Stimulated activated CD4-positive, alpha-beta T cell treated with anti-CD3 and anti-CD28 coated beads, Interleukin-1b, Interleukin-23, amount 100 ng/mL, for 48 hours (primary cell): ENCODE data around the gene EYS.
"Not testable (repeated sequence)": the region's sequence is repeated elsewhere in the genome, so short reads cannot be mapped to it uniquely, and the experiment has no call there.

Experiments used
- DNase-seq: peaks from one replicate; pipeline ENCODE4 v3.0.0-alpha.2; 2020

EYS gene

DNA sequence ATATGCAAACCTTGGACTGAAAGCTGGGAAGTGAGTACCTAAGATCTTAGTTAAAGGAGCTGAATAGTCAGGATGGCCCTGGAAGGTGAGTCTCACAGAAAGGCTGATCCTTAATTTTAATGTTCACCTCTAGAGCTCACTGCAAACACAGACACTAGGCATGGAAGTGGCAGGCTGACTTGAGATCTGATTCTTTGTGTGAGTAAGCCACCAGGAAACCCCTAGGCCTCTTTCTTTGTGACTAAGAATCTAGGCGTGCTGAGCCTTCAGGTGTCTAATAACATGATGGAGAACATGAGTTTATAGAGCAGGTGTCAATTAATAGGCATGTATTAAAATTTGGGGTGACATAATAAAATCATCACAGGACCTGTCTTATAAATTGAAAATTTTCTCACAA lies 642.2 kb downstream of the EYS start:
- no peak for DNase-seq

GRCh38 chr6:65059568-65059967 lies 647.5 kb downstream of the EYS start:
- no peak for DNase-seq

DNA sequence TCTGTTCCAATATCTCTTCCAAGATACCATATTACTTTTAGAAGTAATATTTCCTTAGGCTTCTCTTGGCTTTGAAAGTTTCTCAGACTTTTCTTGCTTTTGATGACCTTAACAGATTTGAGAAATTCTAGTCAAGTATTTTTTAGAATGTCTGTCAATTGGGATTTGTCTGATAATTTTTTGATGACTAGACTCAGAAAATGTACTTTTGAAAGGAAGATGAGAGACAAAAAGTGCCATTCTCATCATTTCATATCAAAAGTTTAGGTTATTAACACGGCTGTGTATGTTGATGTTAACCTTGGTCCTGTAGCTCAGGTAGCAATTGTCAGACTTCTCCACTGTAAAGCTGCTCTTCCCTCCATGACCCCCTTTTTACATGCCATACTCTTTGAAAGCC lies 651.5 kb downstream of the EYS start:
- DNase-seq, result no peak

DNA sequence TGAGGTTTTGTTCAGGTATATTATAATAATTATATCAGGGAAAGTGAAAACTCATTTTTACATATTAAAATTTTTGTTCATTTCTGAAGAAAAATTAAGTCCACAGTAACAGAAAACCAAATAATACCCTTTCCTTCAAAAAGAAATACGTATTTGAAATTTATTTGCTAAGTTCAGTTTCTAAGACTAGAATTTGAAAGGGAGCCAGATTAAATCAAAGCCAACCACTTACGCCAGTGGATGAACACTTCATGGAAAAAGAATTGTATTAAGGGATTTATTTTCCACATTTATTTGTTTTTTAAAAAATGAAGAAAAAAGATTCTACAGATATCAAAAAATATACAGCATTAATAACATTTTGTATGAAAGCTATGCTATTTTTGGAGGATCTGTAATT lies 654.4 kb downstream of the EYS start:
- no peak for DNase-seq

GRCh38 chr6:65045801-65046200 lies 661.2 kb downstream of the EYS start:
- DNase-seq, result no peak

DNA sequence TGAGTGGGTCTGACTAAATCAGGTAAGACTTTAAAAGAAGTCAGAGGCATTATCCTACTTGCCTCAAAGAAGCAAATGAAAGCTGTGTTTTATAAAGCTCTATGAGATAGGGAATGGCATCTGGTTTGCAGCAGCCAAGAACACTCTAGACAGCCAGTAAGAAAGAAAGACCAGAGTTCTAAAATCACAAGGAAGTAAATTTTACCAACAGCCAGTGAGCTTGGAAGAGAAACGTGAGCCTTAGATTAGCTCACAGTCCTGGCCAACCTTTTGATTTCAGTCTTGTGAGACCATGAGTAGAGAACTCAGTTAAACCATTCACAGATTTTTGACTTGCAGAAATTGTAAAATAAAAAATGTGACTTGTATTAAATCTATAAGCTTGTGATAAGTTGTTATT lies 693.0 kb downstream of the EYS start:
- DNase-seq, result no peak

DNA sequence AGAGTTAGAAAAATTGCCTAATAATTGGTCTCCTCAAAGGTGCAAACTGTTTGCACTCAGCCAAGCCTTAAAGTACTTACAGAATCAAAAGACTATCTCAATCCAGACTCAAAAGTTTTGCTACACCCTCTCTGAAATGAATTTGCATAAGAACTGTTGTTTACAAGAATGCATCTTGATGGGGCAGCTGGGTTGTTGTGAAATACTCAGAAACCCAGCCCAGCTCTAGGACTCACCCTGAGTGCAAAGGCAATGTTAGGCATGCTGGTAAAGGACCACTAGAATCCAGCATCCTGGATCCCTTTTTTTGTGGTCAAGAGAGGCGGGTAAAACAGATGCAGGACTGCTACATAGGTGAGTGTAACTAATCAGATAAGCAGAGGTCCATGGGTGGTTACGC lies 700.2 kb downstream of the EYS start:
- no peak for DNase-seq

DNA sequence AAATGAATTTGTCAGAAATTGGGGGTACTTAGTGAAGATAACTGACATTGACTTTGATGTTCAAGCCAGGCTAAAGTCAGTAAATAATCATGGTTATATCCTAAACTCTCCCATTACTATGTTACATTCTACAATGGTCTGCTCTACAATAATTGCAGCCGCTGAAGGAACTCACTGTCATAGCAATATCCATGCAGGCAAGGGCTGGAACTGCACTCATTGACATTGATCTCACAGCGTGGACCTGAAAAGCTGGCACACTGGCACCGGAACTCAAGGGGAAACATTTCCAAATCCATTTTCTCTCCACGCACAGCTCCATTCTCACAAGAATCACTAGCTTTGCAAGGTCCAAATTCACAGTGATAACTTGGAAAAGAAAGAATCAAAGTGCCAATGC lies 702.7 kb downstream of the EYS start:
- no peak for DNase-seq

DNA sequence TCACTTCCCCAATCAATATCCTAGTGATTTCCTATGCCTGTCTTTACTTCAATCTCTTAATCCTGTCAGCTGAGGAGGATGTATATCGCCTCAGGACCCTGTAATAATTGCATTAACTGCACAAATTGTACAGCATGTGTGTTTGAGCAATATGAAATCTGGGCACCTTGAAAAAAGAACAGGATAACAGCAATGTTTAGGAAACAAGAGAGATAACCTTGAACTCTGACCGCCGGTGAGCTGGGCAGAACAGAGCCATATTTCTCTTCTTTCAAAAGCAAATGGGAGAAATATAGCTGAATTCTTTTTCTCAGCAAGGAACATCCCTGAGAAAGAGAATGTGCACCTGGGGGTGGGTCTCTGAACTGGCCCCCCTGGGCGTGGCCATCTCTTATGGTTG lies 704.1 kb downstream of the EYS start:
- DNase-seq, result not testable (repeated sequence)

- DNase-seq, result no peak
Measured at GRCh38 chr6:65000815-65001214, 706.2 kb downstream of the EYS start.

GRCh38 chr6:64998204-64998603 lies 708.8 kb downstream of the EYS start:
- no peak for DNase-seq

- no peak for DNase-seq
Measured at GRCh38 chr6:64996301-64996700, 710.7 kb downstream of the EYS start.

GRCh38 chr6:64990652-64991304 lies 716.2 kb downstream of the EYS start:
- no peak for DNase-seq

DNA sequence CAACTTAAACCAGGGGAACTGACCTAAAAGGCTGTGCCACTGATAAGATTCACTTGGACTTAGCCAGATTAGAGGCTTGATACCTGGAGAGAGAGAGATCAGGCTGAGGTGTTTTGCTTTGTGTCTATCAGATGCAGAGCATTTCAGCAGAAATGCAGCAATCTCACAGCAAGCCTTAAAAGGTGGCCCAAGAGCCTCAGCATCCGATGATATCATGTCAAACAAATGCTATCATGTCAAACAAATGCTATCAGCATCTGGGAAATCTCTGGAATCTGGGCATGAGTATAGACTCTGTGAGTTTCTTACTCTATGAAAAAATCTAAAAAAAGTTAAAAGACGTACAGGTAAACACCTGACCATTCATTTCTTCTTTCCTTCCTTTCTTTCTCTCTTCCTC lies 718.9 kb downstream of the EYS start:
- DNase-seq, result no peak

DNA sequence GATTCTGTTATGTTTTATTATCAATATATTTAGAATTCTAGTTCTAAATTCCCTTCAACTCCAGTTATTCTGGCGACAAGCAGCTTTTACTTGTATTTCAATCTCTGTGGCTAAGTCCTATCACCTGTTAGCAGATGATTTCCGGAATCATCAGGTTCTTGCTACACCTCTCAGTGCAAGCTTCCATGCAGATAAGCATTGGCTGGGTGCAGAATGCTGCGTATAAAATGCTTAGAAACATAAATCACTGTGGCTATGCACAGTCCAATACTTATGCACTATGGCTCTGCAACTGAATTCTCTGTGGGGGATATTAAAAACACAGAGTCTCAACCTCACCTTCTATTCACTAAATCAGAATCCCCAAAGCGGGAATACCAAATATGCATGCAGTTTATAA lies 720.0 kb downstream of the EYS start:
- no peak for DNase-seq

DNA sequence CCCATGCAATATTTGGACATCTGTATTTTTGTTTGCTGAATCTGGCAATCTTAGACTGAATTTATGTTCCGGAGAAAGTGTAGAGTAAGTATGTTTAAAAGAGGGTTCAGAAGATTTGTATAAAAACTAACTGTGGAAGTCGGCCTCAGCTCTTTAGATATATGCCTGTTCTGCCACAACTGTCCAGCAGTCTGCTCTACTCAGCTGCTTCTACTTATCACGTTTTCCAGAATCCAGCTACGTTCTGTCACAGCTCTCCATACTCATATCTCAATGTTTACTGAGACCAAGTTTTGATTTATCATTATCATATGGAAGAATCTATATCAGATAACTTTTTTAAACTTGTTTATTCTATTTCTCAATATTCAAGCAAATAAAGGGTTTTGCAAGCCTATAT lies 721.3 kb downstream of the EYS start:
- DNase-seq, result no peak

DNA sequence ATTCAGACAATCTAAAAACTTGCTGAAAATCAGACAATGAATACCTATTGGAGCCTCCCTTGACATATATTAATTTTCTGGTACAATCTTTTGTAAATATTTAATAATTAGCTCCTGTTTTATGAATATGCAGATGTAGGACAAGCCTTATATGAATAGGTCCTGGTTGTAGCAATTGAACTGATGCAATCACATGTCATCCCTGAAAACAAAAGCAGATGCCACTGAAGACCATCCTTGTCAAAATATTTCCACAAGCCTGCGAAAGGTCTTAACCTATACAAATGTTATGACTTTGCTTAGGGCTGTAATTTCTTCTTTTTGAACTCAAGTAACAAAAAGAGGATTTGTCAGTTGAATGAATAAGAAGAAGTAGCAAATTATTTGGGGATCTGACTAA lies 722.1 kb downstream of the EYS start:
- DNase-seq, result no peak

DNA sequence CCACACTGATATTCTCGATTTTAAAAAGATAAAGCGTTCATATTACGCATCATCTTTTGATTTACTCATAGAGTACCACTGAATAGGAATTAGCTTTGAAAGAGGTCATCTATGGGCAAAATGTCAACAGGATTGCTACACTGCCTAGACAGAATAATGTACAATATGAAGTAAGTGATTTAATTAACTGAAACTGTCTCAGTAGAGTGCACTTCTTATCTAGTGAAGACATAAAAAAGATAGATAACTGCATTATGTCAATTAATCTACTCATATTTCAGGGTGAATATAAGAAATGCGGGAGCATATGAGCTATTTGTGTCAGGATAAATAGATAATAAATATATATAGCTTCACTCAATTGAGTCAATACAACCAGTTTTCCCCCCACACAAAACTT lies 723.9 kb downstream of the EYS start:
- no peak for DNase-seq

- no peak for DNase-seq
Measured at GRCh38 chr6:64973142-64973541, 733.9 kb downstream of the EYS start.

DNA sequence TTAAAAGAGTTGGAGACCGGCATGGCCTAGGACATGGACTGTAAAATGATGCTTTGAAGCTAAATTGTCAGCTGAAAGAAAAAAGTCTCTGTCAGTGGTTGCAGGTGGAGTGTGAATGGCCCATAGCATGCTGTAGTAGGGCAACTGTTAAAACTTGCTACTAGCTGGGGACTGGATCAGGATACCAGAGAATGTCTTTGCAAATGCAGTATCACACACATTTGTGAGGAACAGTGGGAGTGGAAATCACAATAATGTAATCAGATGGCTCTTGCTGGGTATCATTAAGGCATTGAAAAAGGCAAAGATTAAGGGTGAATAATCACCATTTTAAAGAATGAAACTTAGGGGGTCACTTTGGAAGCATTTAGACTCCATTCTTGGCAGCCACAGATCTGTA lies 737.9 kb downstream of the EYS start:
- no peak for DNase-seq

GRCh38 chr6:64955435-64955848 lies 751.6 kb downstream of the EYS start:
- DNase-seq, result no peak

DNA sequence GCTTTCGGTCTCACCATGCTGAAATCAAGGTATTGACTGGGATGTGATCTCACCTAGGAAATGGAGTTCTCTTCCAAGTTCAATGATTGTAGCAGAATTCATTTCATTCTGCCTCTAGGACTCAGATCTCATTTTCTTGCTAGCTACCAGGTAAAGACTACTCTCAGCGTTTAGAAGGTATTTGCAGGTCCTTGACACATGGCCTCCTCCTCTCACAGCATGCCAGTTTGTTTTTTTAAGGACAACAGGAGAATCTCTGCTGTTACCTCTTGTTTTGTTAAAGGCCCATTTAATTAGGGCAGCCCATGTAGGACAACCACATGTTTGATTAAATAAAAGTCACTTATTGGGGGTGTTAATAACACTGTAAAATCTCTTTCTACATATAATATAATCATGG lies 757.8 kb downstream of the EYS start:
- no peak for DNase-seq

DNA sequence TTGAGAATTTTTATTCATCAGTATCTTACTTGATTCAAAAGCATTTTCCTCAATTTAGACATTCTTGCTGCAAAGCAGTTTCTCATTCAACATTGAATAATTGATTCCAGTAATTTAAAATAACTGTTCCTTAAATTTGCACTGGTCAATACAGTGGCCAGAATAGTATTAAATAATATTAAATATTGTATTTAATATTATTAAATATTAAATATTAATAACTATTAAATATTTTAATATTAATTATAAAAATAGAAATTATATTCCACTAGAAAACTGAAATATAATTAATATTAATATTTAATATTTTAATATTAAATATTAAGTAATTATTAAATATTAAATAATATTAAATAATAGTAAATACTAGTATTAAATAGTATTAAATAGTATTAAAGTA lies 758.8 kb downstream of the EYS start:
- no peak for DNase-seq

- DNase-seq, result no peak
Measured at GRCh38 chr6:64945450-64945849, 761.6 kb downstream of the EYS start.

- no peak for DNase-seq
Measured at GRCh38 chr6:64932486-64932885, 774.5 kb downstream of the EYS start.

DNA sequence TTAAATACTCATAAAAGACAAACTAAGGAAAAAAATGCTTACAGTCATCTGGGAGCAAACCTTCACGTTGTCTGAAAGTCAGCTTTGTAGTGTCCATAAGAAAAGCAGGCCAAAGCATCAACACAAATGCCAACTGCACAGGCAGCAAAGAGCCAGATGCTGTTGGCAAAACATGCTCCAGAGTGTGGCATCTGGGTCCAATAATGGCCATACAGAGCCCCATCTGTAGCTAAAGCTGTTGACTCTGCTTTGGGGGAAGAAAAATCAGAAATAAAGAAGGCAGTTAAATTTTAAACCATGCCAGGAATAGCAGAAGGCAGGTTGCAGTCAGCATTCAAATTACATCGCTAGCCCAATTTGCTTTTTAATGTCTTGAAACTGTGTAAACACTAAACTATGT lies 776.3 kb downstream of the EYS start:
- no peak for DNase-seq
